Measurements from ENCODE around the gene BBS9. TPM values are rescaled to one million over a fixed set of nuclear protein-coding genes. Genes with fewer than 3 reads are reported as not detected.

The BBS9 gene
- total and polyA plus RNA-seq, 2 of the 4 experiments (the other 2 are of a cell fraction), result 7.9 to 9.5 TPM

DNA sequence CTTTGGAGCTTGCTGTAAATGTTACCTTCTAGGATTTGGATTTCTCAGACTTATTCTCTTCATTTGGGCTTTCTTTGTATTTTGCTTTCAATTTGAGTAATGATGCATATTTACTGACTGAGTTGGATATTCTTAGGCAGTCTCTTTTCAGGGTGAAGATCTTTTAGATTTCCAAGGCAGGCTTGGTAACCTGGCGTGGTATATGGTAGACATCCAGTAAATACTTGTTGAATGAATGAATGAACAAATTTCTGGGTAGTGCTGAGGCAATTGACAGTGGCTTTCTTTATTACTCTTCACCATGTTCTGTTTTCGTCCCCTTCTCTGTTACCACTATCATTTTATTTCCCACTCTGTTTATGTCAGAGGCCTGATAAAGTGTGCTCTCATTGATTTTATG, 27.1 kb downstream of the BBS9 start:
- ATAC-seq (ENCODE audit: low read depth), result no peak
- no peak overlapping the region for H2BK120ac ChIP-seq (ENCODE audit: low read depth, low read length)
- BruUV-seq (replicated peaks), result no TSS peak
- H3K4me2 ChIP-seq (ENCODE audit: low read depth, low read length), result no peak overlapping the region
- ChIA-PET POLR2A (ENCODE audit: unreplicated experiment) (no interaction called here), CTCF (no interaction called here)
- H2BK15ac ChIP-seq (ENCODE audit: low read depth, low read length), result no peak overlapping the region
- no peaks in the 10 kb centered on the region for H4K20me1 ChIP-seq (ENCODE audit: insufficient read depth, low read length)
- no peak for TF ChIP-seq MXI1 (IDR thresholded peaks at IDR 0.05; ENCODE audit: borderline replicate concordance, low read depth, low read length)
- no peak for TF ChIP-seq MAZ (IDR thresholded peaks at IDR 0.05; ENCODE audit: borderline replicate concordance, low read depth, low read length)
- no peak for TF ChIP-seq CHD1 (IDR thresholded peaks at IDR 0.05; ENCODE audit: low read depth, low read length)
- TF ChIP-seq POLR2A (IDR thresholded peaks at IDR 0.05; ENCODE audit: low read depth, low read length), result no peak
- TF ChIP-seq, protein P1, sequence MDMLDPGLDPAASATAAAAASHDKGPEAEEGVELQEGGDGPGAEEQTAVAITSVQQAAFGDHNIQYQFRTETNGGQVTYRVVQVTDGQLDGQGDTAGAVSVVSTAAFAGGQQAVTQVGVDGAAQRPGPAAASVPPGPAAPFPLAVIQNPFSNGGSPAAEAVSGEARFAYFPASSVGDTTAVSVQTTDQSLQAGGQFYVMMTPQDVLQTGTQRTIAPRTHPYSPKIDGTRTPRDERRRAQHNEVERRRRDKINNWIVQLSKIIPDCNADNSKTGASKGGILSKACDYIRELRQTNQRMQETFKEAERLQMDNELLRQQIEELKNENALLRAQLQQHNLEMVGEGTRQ (IDR thresholded peaks at IDR 0.05; ENCODE audit: low read depth, low read length), result no peak
- no peak for TF ChIP-seq RFX5 (IDR thresholded peaks at IDR 0.05; ENCODE audit: low read depth, low read length)
- TF ChIP-seq, protein P2, sequence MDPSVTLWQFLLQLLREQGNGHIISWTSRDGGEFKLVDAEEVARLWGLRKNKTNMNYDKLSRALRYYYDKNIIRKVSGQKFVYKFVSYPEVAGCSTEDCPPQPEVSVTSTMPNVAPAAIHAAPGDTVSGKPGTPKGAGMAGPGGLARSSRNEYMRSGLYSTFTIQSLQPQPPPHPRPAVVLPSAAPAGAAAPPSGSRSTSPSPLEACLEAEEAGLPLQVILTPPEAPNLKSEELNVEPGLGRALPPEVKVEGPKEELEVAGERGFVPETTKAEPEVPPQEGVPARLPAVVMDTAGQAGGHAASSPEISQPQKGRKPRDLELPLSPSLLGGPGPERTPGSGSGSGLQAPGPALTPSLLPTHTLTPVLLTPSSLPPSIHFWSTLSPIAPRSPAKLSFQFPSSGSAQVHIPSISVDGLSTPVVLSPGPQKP (IDR thresholded peaks at IDR 0.05; ENCODE audit: borderline replicate concordance, low read depth, low read length), result no peak
- TF ChIP-seq BHLHE40 (IDR thresholded peaks at IDR 0.05; ENCODE audit: low read depth, low read length), result no peak
- no peak for TF ChIP-seq SMC3 (IDR thresholded peaks at IDR 0.05; ENCODE audit: low read depth, low read length)
- H2AK9ac ChIP-seq (replicated peaks; ENCODE audit: low read depth, low read length, poor library complexity), result no peak overlapping the region
- 0 out of 2 replicates have a peak, but pooled peaks cover 1% of the 10 kb centered on the region for H3K36me3 ChIP-seq (ENCODE audit: control insufficient read depth, insufficient read depth, low read length)
- no peak overlapping the region for H3K27ac ChIP-seq (ENCODE audit: insufficient read depth, low read length)
- H3K4me1 ChIP-seq (ENCODE audit: control insufficient read depth, insufficient read depth, low read length), result no peaks in the 10 kb centered on the region; the same call in 1 of the 2 replicates
- H3K9ac ChIP-seq (ENCODE audit: low read depth, low read length), result no peak overlapping the region
- no peak overlapping the region for H4K5ac ChIP-seq (ENCODE audit: low read depth, low read length)
- no peak for DNase-seq
- no peak overlapping the region for H2BK5ac ChIP-seq (ENCODE audit: low read depth, low read length, poor library complexity, severe bottlenecking)
- H3K18ac ChIP-seq (ENCODE audit: low read depth, low read length), result no peak overlapping the region
- no peaks in the 10 kb centered on the region for H3K9me3 ChIP-seq (ENCODE audit: control insufficient read depth, insufficient read depth, low read length)
- no peaks in the 10 kb centered on the region for H3K79me1 ChIP-seq (ENCODE audit: low read depth in 1 of 2, low read length in 2 of 2)
- WGBS, 2 experiments (ENCODE audit: extremely low coverage in 2 of 2, insufficient read length in 1 of 2), result no CpG with 5 or more reads among the region's 2 CpGs
- H3K14ac ChIP-seq (replicated peaks; ENCODE audit: low read depth, low read length), result no peak overlapping the region
- H4K91ac ChIP-seq (ENCODE audit: insufficient read depth, low read depth, low read length), result no peak overlapping the region
- H3K4me3 ChIP-seq (ENCODE audit: insufficient read depth, low read depth, low read length), result no peak overlapping the region
- H2AFZ ChIP-seq (replicated peaks; ENCODE audit: low read length, poor library complexity), result no peak overlapping the region
- H4K8ac ChIP-seq (ENCODE audit: low read depth in 2 of 2, low read length in 2 of 2), result no peak overlapping the region
- no peak overlapping the region for H2AK5ac ChIP-seq (ENCODE audit: low read depth, low read length)
- H3K9me1 ChIP-seq (ENCODE audit: insufficient read depth, low read length), result no peaks in the 10 kb centered on the region
- no peak overlapping the region for H3K56ac ChIP-seq (ENCODE audit: extremely low read depth, insufficient read depth, low read length)
- no peak overlapping the region for H3K23ac ChIP-seq (ENCODE audit: low read depth, low read length)
- H3K4ac ChIP-seq (ENCODE audit: low read depth, low read length), result no peak overlapping the region
- dilution Hi-C loops (cut with HindIII; ENCODE audit: low sequenced_read_pairs, unreplicated experiment), result no loop called here
- in situ Hi-C loops (cut with MboI; ENCODE audit: low sequenced_read_pairs), result no loop called here
- no peak overlapping the region for H2BK20ac ChIP-seq (ENCODE audit: low read depth, low read length)
- no peaks in the 10 kb centered on the region for H3K27me3 ChIP-seq (ENCODE audit: control insufficient read depth, insufficient read depth, low read length)
- intact Hi-C loops (cut with micrococcal nuclease), result no loop called here
